Calu3 (cell line): ENCODE data around the gene KCNJ3. TPM values are rescaled to one million over a fixed set of nuclear protein-coding genes. Genes with fewer than 3 reads are reported as not detected.

ENCODE experiments used
- BruUV-seq: library from RNA; stranded (reverse); fragments of 400-500 nt; replicated peaks from 2 replicates; lab custom pipeline; 2021; lab: Mats Ljungman, UMichigan
- CTCF ChIA-PET: fragments of 300-600 bp; sonication (Branson Sonifier 250); formaldehyde crosslinking; loops from one replicate; lab custom pipeline; 2022; ENCODE audit warnings: antibody characterized with exemption; lab: Charles Lee
- DNase-seq: peaks from one replicate; pipeline ENCODE4 v3.0.0; 2022
- H3K27ac Mint-ChIP-seq: one replicate; pipeline ENCODE4 v1.8.0; 2022; ENCODE audit warnings: mixed read lengths; ENCODE audit not compliant: unreplicated experiment
- H3K27me3 Mint-ChIP-seq: one replicate; pipeline ENCODE4 v1.8.0; 2022; ENCODE audit warnings: mixed read lengths; ENCODE audit not compliant: unreplicated experiment
- H3K36me3 Mint-ChIP-seq: one replicate; pipeline ENCODE4 v1.8.0; 2022; ENCODE audit warnings: mild to moderate bottlenecking, moderate library complexity, mixed read lengths; ENCODE audit not compliant: insufficient read depth, unreplicated experiment
- H3K4me1 Mint-ChIP-seq: one replicate; pipeline ENCODE4 v1.8.0; 2022; ENCODE audit warnings: mild to moderate bottlenecking, low read depth, mixed read lengths; ENCODE audit not compliant: unreplicated experiment
- H3K4me3 Mint-ChIP-seq: one replicate; pipeline ENCODE4 v1.8.0; 2022; ENCODE audit warnings: mild to moderate bottlenecking, low read depth, moderate library complexity, mixed read lengths; ENCODE audit not compliant: unreplicated experiment
- H3K9me3 Mint-ChIP-seq: one replicate; pipeline ENCODE4 v1.8.0; 2022; ENCODE audit warnings: low read depth, mixed read lengths; ENCODE audit not compliant: unreplicated experiment
- CTCF ChIP-seq: fragments of 200-600 bp; IDR thresholded peaks from one replicate; pipeline ENCODE4 v1.8.0; 2022; ENCODE audit warnings: antibody characterized with exemption; ENCODE audit not compliant: unreplicated experiment
- intact Hi-C: fragments of 100-400 bp; cut with micrococcal nuclease; formaldehyde crosslinking; loops from one replicate; pipeline ENCODE4 v1.10.0; 2022; ENCODE audit not compliant: unreplicated experiment
- total RNA-seq: library from RNA; stranded (reverse); gene quantifications from 2 replicates; pipeline ENCODE4 v1.2.3, GENCODE V29; 2022

Gene KCNJ3
- total RNA-seq, 1 experiment from 2014 or later = 0.17 TPM

- H3K36me3 Mint-ChIP-seq = no peaks in the 10 kb centered on the region
- CTCF ChIA-PET = no interaction called here
- H3K9me3 Mint-ChIP-seq = peaks cover 3% of the 10 kb centered on the region
- H3K27me3 Mint-ChIP-seq = no peaks in the 10 kb centered on the region
- intact Hi-C loops = no loop called here
- H3K27ac Mint-ChIP-seq = no peak overlapping the region
- H3K4me3 Mint-ChIP-seq = no peak overlapping the region
- no peak for TF ChIP-seq CTCF
- H3K4me1 Mint-ChIP-seq = no peaks in the 10 kb centered on the region
- no peak for DNase-seq
- BruUV-seq = no TSS peak
Observed at GRCh38 chr2:154886316-154886715, 187.8 kb downstream of the KCNJ3 start.

- H3K4me3 Mint-ChIP-seq = no peak overlapping the region
- CTCF ChIA-PET = no interaction called here
- no peak overlapping the region for H3K27ac Mint-ChIP-seq
- intact Hi-C loops = no loop called here
- no peaks in the 10 kb centered on the region for H3K36me3 Mint-ChIP-seq
- BruUV-seq = no TSS peak
- no peaks in the 10 kb centered on the region for H3K4me1 Mint-ChIP-seq
- DNase-seq = no peak
- H3K9me3 Mint-ChIP-seq = no peaks in the 10 kb centered on the region
- H3K27me3 Mint-ChIP-seq = no peaks in the 10 kb centered on the region
- no peak for TF ChIP-seq CTCF
Observed at GRCh38 chr2:154898269-154898668, 199.8 kb downstream of the KCNJ3 start.

- Mint-ChIP-seq H3K9me3 (no peaks in the 10 kb centered on the region), H3K4me1 (no peaks in the 10 kb centered on the region), H3K36me3 (no peaks in the 10 kb centered on the region), H3K27ac (no peak overlapping the region), H3K4me3 (no peak overlapping the region), H3K27me3 (no peaks in the 10 kb centered on the region)
- CTCF ChIA-PET = no interaction called here
- BruUV-seq = no TSS peak
- TF ChIP-seq CTCF = no peak
- intact Hi-C loops = no loop called here
- no peak for DNase-seq
Observed at GRCh38 chr2:154901063-154901462, 202.6 kb downstream of the KCNJ3 start.
